ENCODE results near the gene AP3M1.

GRCh38 chr10:74156919-74157289 lies 6.3 kb upstream of the AP3M1 start:
- TF ChIP-seq CTCF (conservative IDR thresholded peaks at IDR 0.05) (no peak), EZH2 (IDR thresholded peaks at IDR 0.05; ENCODE audit: low read depth) (no peak)
